GM20000 (cell line): Measurements from ENCODE around the gene SLC24A3.

Source experiments
- DNase-seq: peaks from one replicate; pipeline ENCODE4 v3.0.0; 2012; ENCODE audit warnings: low spot score
- CTCF ChIP-seq: IDR thresholded peaks from 2 replicates; pipeline ENCODE4 v1.5.1; 2012; ENCODE audit warnings: mild to moderate bottlenecking, control low read depth; ENCODE audit errors: extremely low read depth, missing control alignments

SLC24A3 gene

DNA sequence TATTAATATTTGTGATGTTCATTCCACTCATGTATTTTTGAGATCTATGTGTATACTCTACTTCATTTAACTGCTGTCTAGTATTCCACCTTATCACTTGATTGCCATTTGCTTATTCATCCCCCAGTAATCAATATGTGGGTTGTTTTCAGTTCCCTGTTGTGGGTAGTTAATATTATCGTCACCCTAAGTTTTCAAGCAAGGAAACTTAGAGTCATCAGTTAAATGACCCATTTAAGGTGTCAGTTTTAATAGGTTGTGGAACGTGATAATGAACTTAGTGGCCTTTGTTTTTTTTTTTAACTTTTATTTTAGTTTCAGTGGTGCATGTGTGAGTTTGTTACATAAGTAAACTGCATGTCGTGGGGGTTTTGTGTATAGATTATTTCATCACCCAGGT, 90.3 kb downstream of the SLC24A3 start:
- DNase-seq: no peak
- TF ChIP-seq CTCF: no peak

DNA sequence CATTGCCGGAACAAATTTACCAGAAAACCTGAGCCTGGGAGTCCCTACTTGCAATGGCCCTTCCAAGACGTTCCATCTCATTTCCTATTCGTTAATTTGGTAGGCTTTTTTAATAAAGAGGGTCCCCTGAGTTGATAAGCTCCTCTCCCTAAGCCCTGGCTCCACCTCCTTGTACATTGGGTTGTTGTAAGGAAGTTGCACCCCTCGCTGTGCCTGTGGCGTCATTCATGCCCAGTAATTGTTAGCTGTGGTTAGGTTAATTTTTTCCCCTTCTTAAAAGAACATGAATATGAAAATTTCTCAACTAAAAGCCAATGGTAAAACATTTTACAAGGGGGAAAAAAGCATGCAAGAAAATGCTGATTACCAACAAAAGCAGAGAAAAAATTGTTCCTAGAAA, 91.9 kb downstream of the SLC24A3 start:
- DNase-seq: no peak
- TF ChIP-seq CTCF: no peak

DNA sequence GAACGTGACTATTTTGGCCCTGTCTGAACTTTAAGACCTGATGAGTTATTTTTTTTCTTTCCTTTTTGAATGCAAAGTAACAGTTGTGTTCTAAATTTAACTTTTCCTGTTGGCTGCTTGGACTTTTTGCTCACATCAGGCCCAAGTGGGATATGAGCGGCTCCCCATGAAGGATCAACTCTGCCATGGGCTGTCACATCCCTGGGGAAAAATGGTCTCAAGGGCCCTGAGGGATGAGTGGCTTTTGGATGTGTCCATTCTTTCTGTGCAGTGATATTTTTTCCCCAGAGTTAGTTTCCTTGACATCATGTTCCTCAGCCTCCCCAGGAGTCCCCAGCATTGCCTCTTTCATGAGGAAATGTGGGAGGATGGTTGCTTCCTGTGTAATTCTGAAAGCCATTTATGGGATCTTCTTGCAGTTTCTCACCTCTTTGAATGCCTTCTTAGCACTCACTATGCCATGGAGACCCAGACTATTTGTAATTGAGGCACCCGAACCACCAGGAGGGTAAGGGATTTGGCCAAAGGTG, 92.5 kb downstream of the SLC24A3 start:
- no peak for DNase-seq

DNA sequence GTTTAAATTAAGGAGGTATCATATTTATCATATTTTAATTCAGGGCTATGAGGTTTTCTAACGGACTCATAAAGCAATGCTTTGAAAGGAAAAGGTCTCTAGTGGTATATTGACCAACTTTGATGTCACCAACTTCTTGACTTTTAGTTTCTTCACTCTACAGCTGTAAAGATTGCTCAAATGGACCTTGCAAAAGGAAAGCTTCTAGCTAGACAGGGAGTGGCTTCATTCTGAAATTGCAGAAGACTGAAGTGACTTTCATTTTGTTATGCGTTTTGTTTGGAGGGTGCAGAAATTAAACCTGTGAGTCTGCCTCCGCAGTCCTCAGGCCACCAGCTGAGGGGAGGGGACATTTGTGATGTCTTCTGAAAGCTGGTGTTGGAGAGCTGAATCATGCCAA, 95.7 kb downstream of the SLC24A3 start:
- DNase-seq: no peak

More for the DNA sequence above, 92.5 kb downstream of the SLC24A3 start:
- no peak for TF ChIP-seq CTCF

GRCh38 chr20:19310541-19310940, 98.1 kb downstream of the SLC24A3 start:
- no peak for DNase-seq
- no peak for TF ChIP-seq CTCF

More for the DNA sequence above, 95.7 kb downstream of the SLC24A3 start:
- TF ChIP-seq CTCF: no peak

DNA sequence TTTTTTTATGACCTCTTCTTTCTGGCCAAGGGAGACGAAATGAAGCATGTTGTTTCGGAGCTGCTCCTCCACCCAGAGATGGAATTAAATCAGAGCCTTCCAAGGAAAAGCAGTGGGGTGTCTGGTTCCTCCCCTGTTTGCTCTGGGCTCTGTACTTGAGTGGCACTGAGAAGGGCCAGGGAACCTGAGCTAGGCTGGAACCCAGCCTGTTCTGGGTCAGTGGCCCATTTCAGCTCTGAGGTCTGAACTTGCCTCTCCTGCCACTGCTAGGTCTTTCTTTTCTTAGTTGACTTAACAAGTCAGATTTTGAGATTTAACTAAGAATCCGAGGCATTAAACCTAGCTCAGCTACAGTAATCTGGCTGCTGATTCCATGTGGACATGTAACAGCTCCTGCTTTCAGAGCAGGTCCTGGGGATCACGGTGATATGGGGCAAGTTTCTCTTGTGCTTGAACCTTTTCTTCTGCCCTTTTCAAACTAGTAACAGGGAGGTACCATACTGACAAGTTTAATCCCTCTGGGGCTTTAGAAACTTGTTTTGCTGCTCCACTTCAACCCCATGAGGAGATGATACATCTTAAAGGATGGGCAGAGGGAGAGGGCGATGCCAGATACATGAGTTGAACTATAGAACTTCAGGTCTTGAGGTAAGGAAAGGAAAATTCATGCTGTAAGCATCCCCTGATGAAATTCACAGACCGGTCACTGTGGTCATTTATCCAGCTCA, 101.1 kb downstream of the SLC24A3 start:
- no peak for TF ChIP-seq CTCF
- no peak for DNase-seq

DNA sequence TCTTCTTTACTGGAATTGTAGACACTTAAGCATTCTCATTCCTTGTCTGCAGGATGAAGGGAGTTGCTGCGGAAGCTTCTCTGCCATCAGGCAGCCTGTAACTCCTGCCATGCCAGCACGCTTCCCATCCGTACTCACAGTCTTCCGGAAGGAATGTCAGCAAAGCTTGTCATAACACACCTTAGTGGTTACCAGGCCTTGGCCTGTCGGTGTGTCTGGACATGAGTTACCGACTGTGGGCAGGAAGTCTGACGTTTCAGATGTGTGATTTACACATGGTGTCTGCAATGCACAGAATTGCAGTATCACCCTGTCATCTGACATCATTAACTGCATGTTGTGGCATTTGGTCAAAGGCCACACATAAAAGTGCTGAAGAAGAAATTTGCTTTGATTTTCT, 102.2 kb downstream of the SLC24A3 start:
- no peak for TF ChIP-seq CTCF
- no peak for DNase-seq
